NCI-H2029 treated with DMSO at 0.1 percent for 48 hours (cell line): ENCODE results near the gene MOV10L1.

ENCODE experiments used
- DNase-seq: peaks from one replicate; lab custom pipeline; 2025; lab: John Stamatoyannopoulos, UW

Gene MOV10L1

DNA sequence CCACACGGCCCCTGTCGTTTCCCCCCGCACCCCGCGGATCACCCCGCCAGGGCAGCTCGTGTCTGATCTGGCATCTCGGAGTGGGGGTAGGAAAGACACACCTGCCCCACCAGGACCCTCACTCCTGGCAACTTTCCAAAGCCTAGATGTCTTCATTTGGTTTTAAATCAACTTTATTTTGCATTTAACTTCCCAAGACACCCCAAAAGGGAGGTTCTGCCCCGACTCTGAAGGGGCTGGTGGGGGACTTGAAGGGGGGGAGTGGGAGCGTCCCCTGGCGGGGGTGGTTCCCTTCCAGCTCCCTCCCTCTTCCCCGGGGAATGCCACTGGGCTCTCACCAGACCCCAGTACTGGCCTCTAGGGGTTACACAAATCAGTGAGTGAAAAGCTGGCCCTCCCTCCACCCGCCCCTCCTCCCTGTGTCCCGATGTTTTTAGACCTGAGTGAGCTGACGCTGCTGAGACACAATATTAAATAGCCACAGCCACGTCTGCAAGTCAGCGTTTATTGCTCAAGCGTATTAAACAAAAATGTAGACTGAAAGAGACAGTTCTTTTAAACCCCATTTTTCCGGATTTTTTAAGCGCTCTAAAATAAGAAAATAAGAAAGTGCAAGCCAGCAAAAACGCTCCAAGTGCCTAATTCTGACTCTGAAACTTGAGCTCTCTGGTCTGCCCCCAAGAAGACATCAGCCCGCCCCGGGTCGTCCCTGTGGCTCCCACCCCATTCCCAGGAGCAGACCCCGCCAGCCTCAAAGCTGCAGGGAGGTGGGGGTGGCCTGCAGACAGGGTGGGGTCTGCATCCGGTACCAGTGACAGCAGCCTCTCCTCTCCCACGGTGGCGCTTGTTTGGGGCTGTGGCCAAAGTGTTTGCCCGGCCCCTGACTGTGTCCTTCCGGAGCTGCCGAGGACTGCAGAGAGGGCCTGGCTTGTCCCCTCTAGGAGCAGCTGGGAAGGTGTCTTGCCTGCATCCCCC lies 30.6 kb upstream of the MOV10L1 start:
- no peak for DNase-seq

DNA sequence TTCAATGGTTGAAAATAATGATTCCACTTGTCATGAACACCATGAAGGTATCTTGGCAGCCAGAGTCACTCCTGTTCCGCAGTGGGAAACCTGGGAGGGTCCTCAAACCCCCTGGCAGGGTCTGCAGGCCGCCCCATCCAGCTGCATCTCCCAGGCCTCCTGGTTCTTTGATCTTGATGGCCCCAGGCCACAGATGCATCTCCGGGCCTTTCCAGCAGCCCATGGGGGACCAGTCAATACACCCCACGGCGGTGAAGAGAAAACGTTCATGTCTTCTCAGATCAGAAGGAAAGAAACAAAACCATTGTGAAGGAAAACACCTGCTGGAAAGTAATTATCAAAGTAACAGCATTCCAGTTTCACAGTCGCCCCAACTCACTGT lies 29.9 kb upstream of the MOV10L1 start:
- DNase-seq, result no peak

- DNase-seq, result no peak
These were observed 29.2 kb upstream of the MOV10L1 start for GRCh38 chr22:50060441-50061140.

DNA sequence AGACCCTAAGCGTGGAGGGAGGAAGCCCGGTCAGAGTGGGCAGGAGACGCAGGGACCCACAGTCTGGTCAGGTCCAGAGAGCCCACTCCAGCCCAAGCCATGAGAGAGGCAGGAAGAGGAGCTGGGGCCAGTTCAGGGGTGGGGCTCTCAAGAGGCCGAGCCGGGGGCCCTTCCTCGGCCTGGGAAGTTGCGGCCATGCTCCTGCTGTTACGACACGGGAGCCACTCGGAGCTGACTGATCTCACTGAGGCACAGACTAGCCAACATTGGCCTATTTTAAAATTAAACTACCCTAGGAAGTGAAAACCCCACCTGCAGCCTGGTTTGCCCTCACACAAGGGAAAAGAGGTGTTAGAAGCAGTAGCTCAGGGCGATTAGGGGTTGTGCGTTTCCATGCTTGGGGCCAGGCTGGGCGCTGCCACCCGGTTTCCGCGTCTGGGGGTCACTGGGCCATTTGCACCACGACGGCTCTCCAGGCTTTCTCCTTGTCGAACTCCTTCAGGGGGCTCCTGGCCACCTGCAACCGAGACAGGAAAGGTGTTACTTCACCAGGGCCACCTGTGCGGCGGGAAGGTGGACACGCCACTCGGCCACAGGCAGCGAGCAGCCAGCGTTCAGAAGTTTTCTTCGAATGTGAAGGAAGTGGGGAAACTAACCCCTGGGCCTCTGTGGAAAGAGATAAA lies 28.5 kb upstream of the MOV10L1 start:
- DNase-seq, result no peak

- DNase-seq, result no peak
These were observed 27.9 kb upstream of the MOV10L1 start for GRCh38 chr22:50061824-50062355.

DNA sequence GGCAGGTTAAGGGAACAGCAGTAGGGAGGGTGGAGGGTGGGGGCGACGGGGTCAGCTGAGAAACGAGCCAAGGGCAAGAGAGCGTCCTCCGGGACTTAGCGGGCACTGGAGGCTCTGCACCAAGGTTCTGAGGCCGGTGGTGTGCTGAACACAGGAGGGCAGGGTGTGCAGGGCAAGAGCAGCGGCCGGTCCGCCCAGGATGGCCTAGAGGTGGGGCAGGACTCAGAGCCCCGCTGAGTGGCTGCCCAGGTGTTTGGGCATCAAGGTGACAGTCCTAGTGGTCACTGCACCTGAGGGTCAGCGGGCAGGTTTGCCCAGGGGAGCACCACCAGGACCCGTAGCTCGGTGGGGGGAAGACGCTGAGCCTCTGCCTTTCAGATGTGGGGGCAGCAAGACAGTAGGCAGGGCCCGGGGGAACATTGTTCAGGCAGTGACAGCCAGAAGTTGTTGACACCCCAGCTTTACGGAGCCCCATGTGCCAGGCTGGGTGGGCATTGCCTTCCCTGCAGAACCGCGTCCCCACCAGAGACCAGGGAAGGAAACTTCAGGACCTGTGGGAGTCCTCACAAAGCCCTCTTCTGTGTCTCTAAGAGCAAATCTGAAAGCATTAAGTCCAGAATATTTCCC lies 27.2 kb upstream of the MOV10L1 start:
- no peak for DNase-seq

DNA sequence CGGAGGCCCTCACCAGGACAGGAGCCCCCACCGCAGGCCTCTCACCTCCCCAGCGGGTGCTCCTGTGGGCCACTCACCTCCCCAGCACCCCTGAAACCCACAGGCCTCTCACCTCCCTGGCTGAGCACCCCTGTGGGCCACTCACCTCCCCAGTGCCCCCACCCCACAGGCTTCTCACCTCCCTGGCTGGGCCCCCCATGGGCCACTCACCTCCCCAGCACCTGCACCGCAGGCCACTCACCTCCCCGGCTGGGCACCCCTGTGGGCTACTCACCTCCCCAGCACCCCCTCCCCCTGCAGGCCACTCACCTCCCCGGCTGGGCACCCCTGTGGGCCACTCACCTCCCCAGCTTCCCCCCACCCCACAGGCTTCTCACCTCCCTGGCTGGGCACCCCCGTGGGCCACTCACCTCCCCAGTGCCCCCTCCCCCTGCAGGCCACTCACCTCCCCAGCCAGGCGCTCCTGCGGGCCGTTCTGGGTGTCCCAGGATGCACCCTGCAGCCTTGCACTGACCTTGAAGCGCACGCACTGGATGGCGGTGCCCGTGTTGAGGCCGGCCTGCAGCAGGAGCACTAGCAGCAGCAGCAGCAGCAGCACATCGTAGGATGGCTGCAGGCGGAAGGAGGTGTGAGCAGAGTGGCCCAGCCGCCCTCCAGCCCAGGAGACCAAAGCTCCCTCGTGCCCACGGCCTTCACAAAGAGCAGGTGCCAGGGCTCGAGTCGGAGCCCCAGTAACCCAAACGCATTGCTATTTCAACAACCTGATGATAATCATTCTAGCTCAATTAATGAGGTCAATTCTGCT lies 26.0 kb upstream of the MOV10L1 start:
- DNase-seq, result no peak

DNA sequence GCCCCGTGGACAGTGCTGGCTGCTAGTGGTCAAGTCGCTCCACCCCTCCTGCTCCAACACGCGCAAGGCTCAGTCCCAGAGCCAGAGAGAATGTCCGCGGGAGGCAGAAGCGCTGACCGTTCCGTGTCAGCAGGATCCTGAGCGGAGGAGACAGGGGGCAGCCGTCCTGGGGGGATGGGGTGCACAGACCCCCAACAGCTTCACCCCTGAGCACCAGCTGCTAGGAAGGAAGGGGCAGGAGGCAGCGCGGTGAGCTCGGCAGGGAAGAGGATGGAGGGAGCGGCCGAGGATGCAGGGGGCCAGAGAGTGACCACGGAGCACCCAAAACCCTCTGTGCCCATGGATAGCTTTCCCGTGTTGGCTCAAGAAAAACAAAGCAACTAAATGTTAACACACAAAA lies 25.4 kb upstream of the MOV10L1 start:
- no peak for DNase-seq

GRCh38 chr22:50067244-50067643 lies 22.6 kb upstream of the MOV10L1 start:
- no peak for DNase-seq

GRCh38 chr22:50068096-50068495 lies 21.7 kb upstream of the MOV10L1 start:
- DNase-seq, result no peak

DNA sequence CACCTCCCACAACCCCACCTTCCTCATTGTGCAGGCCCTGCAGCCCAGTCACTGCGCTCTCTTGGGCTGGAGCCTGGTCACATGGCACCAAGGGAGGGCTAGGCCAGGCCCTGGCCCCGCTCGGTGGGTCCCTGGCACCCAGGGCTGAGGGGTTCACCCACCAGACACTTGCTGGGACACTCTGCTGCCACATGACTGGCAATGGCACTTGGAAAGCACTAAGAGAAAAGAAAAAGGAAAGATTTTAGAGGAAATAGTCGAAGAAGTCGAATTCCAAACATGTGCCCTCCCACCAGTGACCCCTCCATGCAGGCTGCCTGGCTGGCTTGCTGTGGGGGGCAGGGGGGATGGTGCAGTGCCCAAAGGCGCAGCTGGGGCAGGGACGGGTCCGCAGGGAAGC lies 19.4 kb upstream of the MOV10L1 start:
- no peak for DNase-seq

GRCh38 chr22:50071432-50072166 lies 18.2 kb upstream of the MOV10L1 start:
- DNase-seq, result no peak

- DNase-seq, result no peak
These were observed 17.6 kb upstream of the MOV10L1 start for GRCh38 chr22:50072167-50072555.

DNA sequence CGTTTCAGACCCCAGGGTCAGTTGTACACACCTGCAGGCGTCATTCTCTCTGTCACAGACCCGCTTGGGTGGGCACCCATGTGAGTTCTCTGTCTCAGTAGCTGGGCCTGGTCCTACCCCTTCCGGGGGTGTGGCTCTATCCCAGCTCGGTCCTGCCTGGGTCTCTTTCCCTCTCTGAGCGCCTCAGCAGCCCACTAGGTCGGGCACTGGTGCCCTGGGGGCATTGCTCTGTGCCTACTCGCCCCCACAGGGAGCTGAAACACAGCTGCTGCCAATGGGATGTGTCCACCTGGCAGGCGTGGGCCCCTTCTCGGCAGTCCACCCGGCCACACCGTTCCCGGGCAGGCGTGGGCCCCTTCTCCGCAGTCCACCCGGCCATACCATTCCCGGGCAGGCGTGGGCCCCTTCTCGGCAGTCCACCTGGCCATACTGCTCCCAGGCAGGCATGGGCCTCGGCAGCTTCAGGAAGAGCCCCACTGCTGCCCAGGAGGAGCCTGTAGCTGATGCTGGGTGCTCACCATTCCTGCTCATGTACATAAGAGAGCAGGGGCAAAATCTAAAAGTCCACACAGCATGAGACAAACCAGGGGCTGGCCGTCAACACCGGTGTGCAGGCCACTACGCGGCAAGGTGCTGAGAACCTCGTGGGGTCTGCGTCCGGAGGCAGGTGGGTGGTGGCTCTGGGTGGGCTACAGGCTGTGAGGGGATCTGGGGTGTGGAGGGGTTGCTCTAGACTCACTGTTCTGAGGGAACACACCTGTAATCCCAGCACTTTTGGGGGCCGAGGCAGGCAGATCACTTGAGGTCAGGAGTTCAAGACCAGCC lies 16.9 kb upstream of the MOV10L1 start:
- DNase-seq, result no peak

DNA sequence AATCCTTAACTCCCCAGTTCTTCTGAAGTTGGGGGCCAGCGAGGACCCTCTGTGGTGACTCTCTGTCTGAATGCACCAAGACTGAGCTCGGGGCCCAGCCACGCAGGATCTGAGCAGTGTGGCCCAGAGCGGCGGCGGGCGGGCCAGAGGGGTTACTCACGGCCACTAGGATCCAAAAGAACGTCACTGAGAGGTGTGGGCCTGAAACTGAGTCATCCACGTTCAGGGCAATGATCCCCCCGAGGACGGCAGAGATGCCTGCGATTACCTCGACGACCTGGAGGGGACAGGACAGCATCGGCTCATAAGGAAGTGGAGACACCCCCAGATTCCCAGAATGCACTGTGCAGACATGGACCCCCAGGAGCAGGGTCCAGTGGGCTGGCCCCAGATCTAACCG lies 15.8 kb upstream of the MOV10L1 start:
- DNase-seq, result no peak

DNA sequence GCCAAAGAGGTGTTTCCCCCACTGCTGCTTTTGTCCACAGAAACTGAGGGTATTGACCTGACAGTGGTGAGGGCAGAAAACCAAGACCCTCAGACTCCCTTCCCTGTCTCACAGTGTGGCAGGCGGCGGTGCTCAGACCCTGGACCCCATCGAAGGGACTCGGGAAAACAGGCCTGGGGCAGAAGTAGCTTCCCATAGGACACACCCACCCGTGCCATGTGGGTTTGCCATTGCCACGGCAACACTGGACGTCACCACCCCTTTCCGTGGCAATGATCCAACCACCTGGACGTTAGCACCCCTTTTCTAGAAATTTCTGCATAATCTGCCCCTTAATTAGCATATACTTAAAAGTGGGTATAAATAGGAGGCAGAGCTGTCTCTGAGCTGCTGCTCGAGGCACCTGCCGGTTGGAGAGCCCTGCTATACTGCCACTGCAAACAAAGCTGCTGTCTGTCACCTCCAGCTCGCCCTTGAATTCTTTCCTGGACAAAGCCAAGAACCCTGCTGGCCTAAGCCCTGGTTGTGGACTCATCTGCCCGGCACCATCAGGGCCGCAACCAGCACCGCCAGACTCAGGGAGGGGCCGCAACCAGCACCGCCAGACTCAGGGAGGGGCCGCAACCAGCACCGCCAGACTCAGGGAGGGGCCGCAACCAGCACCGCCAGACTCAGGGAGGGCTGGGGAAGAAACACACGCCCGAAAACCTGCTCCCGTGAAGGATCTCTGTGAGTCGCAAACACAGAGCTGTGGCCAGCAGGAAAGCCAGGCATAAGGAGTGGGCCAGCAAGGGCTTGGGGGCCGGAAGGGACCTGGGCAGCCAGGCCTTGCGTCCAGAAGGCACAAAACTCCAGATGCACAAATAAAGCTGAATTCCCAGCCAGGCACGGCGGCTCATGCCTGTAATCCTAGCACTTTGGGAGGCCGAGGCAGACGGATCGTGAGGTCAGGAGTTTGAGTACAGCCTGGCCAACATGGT lies 15.0 kb upstream of the MOV10L1 start:
- peak; percentile 1 for DNase-seq

GRCh38 chr22:50076646-50077535 lies 12.9 kb upstream of the MOV10L1 start:
- DNase-seq, result no peak
